Stimulated activated CD8-positive, alpha-beta memory T cell treated with anti-CD3 and anti-CD28 coated beads, Interleukin-7, amount 100 ng/mL, for 1 hour (primary cell): ENCODE data around the gene KCNH1.
"Not testable (repeated sequence)": the region's sequence is repeated elsewhere in the genome, so short reads cannot be mapped to it uniquely, and the experiment has no call there.

Experiments
- DNase-seq, 2 donors: peaks; one replicate each; pipeline ENCODE4 v3.0.0-alpha.2; 2020; ENCODE audit warnings: low read depth in 2 of 2

Gene KCNH1

GRCh38 chr1:211009944-211010343, 124.0 kb downstream of the KCNH1 start:
- DNase-seq: no peak

DNA sequence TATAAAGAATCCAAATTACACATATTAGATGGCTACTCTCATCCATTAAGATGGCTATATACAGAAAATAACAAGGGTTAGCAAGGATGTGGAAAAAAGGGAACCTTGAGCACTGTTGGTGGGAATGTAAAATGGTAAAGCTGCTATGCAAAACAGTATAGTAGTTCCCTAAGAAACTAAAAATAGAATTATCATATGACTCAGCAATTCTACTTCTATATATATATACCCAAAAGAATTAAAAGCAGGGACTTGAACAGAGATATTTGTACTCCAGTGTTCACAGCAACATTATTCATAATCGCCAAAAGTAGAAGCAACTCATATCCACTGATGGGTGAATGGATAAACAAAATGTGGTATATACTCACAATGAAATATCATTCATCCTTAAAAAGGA, 126.1 kb downstream of the KCNH1 start:
- DNase-seq: no peak

- not testable (repeated sequence) for DNase-seq
These were observed 138.0 kb downstream of the KCNH1 start for GRCh38 chr1:210995931-210996330.

- DNase-seq: no peak
These were observed 141.1 kb downstream of the KCNH1 start for GRCh38 chr1:210992837-210993236.

- no peak for DNase-seq
These were observed 144.0 kb downstream of the KCNH1 start for GRCh38 chr1:210989905-210990304.

- no peak for DNase-seq
These were observed 152.5 kb downstream of the KCNH1 start for GRCh38 chr1:210981490-210981889.

GRCh38 chr1:210980082-210980481, 153.9 kb downstream of the KCNH1 start:
- no peak for DNase-seq

DNA sequence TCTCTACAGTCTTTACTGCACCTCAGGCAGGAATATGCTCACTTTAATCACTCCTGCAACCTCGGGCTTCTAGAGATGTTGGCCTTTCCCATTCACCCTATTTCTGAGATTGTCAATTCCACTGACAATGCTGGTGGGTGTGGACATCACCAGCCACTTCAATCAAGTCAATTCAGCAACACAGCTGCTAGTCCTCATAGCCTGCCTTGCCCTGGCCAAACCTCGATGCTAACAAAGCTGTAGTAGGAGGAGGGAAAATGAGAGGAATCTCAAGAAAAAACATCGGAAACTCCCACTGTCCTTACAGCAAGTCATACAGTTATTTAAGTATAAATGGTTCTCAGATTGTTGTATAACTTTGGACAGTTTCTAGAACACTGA, 155.0 kb downstream of the KCNH1 start:
- DNase-seq: no peak

DNA sequence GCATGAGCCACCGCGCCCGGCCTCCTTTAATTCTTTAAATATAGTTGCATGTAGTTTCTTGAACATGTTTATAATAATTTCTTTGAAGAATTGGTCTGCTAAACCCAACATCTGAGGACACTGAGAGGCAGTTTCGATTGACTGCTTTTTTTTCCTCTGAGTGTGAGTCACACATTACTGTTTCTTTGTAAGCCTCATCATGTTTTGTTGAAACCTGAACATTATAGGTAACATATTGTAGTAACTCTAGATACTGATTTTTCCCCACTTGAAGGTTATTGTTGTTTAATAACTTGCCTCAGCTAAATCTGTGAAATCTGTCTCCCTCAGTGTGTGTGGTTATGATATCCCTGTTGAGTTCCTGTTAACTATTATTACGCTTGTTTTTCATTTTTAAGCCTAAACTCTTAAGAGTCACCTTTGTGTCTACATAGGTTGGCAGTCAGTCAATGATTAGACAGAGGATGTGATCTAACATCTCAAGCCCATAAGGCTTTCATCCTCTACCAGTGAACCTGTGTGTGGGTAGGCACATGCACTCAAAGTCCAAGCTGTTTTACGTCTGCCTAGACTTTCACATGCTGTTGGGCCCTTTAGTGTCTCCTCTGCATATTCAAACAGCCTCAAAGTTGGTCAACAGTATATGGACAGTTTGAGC, 155.5 kb downstream of the KCNH1 start:
- no peak for DNase-seq

DNA sequence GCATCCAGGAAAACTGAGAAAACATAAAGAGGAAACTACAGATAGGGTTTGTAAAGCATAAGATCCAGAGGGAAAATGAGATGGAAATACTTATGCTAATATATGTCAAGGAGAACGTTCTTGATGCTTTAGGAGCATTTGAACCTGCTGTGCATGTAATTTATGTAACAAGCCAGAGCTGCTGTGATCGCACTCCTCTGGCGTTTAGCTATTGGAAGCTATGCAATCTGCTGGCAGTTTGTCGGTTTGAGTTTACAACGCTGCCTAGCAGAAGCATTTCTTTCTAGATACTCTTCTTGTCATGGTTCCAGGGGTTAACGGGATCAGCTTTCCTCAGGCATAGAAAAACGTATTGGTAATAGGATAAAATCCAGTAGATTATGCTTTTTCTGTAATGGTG, 182.7 kb downstream of the KCNH1 start:
- no peak for DNase-seq

- DNase-seq: peak in 1 of 2 donors; percentile 21
These were observed 183.9 kb downstream of the KCNH1 start for GRCh38 chr1:210949940-210950546.

DNA sequence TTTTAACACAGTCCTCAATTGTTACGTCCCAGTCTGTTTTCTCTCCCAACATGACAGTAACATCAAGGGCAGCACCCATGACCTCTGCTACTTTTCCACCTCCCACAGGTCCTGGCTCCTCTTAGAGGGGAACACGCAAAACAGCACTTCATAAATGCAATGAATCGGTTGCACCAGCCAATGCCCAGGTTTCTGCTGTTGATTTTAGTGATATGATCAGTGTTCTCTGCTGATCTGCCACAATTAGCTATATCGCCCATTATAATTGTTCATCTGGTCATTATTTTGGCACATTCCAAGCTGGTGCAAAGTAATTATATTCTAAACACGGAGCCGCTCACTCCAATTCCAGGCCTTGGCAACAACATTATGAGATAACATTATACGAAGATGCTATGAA, 184.5 kb downstream of the KCNH1 start:
- DNase-seq: no peak

- DNase-seq: no peak
These were observed 184.9 kb downstream of the KCNH1 start for GRCh38 chr1:210949039-210949438.

DNA sequence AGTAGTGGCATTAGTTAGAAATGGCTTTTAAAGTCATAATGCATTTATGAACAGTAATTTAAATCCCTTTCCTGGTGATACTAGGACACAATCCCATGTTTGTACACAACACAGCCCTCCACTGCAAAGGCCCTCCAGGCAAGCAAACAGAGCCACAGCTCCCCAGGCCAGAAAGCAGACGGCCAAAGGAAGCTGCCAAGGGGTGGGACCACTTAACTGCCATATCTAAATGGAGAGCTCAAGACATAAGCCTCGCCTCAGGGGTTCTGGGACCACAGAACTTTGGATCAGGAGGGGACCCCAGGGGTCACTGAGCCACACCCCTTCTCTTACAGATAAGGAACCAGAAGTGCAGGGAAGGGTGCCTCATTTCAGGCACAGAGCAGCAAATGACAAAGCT, 189.7 kb downstream of the KCNH1 start:
- no peak for DNase-seq

DNA sequence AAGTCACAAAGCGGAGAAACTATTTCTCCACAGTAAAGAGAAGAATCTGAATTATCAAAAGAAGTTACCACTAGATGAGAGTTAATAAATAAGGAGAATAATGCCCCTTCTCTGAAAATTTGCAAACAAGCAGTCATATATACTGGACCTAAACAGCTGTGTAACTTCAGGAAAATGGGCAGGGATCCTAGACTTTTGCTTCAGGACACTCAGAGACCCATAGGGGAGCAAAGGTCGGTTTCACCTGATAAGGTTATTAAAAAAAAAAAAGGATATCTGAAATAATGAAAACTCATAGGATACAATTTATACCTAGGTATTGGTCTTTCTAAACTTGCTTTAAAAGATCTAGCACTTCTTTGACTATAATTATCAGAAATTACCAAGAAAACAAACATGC, 191.4 kb downstream of the KCNH1 start:
- no peak for DNase-seq

DNA sequence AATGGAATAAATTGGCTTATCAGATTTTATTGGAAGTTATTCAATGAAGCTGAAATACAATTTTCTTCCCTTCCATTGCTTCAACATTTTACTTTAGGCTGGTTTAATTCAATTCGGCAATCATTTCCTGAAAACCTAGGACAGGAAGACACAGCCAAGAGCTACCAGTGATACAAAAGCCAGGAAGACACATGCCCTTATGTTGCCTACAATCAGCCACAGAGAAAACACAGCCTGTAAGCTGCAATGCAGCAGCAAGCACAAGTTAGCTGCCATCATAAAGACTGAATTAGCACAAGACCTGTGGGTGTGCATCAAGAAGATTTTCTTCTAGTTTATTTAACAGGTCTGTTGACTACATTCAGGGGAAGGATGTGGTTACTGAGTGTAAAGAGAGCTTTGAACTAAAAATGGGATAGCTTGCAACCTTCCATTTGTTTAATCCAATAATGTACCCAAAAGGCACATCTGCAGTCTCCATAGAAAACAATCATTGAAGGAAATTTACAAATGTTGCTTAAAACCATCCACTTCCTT, 193.8 kb downstream of the KCNH1 start:
- DNase-seq: no peak

- no peak for DNase-seq
These were observed 195.5 kb downstream of the KCNH1 start for GRCh38 chr1:210938416-210938925.

GRCh38 chr1:210937846-210938245, 196.1 kb downstream of the KCNH1 start:
- no peak for DNase-seq

DNA sequence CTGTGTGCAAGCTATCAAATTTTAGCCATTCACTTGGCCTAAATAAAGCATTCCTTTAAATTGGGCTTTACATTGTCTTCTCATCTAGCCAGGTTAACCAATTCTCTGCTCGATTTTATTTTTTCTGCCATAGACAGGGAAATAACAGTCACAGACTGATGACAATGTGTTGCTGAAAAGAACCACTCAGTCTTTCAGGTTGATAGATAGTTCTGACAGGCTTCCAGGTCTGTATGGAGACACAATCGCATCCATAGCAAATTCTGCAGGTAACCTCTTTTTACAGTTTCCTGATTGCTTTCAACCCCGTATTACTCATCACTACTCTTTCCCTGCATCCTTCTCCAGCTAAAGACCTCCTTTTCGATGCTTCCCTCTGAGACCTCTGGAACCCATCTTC, 198.0 kb downstream of the KCNH1 start:
- no peak for DNase-seq

DNA sequence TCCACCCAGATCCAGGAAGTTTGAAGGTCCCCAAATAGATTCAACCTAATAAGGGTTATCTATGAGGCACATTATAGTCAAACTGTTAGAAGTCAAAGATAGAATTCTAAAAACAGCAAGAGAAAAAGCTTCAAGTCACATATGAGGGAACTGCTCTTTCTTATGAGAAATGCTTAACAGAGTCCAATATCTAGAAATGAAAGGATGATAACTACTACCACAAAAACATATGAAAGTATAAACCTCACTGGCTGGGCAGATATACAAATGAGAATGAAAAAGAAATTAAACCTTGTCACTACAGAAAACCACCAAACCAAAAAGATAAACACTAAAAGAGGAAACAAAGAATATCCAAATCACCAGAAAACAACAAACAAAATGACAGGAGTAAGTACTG, 201.8 kb downstream of the KCNH1 start:
- no peak for DNase-seq

DNA sequence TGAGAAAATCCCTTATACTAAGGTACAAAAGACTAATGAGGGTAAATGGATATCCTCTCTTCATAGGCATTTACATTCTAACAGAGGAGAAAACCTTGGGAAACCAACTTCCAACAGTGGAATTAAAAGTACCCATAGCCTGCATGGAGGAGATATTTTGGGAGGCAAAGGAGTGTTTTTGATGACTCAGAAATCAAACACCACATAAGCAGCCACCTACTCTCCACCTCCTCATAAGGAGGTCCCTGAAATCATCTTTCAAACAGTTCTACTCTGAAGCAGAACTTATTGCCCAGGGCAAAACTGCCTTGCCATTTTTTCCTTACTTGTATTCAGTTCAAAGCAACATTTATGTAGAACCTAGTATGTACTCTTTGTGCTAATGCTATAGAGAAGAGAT, 211.3 kb downstream of the KCNH1 start:
- DNase-seq: no peak

- no peak for DNase-seq
These were observed 212.9 kb downstream of the KCNH1 start for GRCh38 chr1:210920716-210921694.
